Smooth muscle cell (in vitro differentiated cells): Measurements from ENCODE around the gene MREG. TPM values are rescaled to one million over a fixed set of nuclear protein-coding genes. Genes with fewer than 3 reads are reported as not detected.
A peak's percentile ranks its signal among the peaks of the same experiment; 100 is the strongest.

ENCODE experiments used
- DNase-seq: peaks from one replicate; lab custom pipeline; 2025; ENCODE audit not compliant: unreplicated experiment; lab: John Stamatoyannopoulos, UW
- H2AFZ ChIP-seq: fragments of 200-600 bp; sonication (generic); 2 replicates; pipeline ENCODE4 v1.6.0; 2016; ENCODE audit warnings: antibody characterized with exemption, low read depth, mild to moderate bottlenecking
- H3F3A ChIP-seq: fragments of 200-600 bp; sonication (generic); 2 replicates; pipeline ENCODE4 v1.6.0; 2017; ENCODE audit warnings: antibody characterized with exemption, low read depth
- H3K27ac ChIP-seq: fragments of 200-600 bp; sonication (generic); 2 replicates; pipeline ENCODE4 v1.5.1; 2016; ENCODE audit warnings: low read depth, mild to moderate bottlenecking
- H3K27me3 ChIP-seq: fragments of 200-600 bp; sonication (generic); 2 replicates; pipeline ENCODE4 v1.6.1; 2016; ENCODE audit warnings: low read depth, mild to moderate bottlenecking
- H3K36me3 ChIP-seq: fragments of 200-600 bp; sonication (generic); 2 replicates; pipeline ENCODE4 v1.5.1; 2016; ENCODE audit warnings: low read depth
- H3K4me1 ChIP-seq: fragments of 200-600 bp; sonication (generic); 2 replicates; pipeline ENCODE4 v1.5.1; 2016; ENCODE audit warnings: low read depth
- H3K4me2 ChIP-seq: fragments of 200-600 bp; sonication (generic); 2 replicates; pipeline ENCODE4 v1.6.0; 2016; ENCODE audit warnings: mild to moderate bottlenecking
- H3K4me3 ChIP-seq: fragments of 200-600 bp; sonication (generic); 2 replicates; pipeline ENCODE4 v1.5.1; 2016; ENCODE audit warnings: mild to moderate bottlenecking
- H3K79me2 ChIP-seq: fragments of 200-600 bp; sonication (generic); 2 replicates; pipeline ENCODE4 v1.6.0; 2016; ENCODE audit warnings: low read depth, mild to moderate bottlenecking
- H3K9ac ChIP-seq: fragments of 200-600 bp; sonication (generic); 2 replicates; pipeline ENCODE4 v1.6.0; 2016; ENCODE audit warnings: low read depth
- H3K9me3 ChIP-seq: fragments of 200-600 bp; sonication (generic); replicated peaks from 2 replicates; pipeline ENCODE4 v1.5.1; 2016; ENCODE audit warnings: low read depth
- H4K20me1 ChIP-seq: fragments of 200-600 bp; sonication (generic); 2 replicates; pipeline ENCODE4 v1.6.0; 2016; ENCODE audit warnings: low read depth
- WGBS: methylation state at CpG from one replicate; pipeline ENCODE4 v1.1.7; 2016; ENCODE audit warnings: low lambda C conversion rate; 5-methylcytosine and 5-hydroxymethylcytosine counted together
- polyA plus RNA-seq: library from polyadenylated mRNA; unstranded; fragments of >200 nt; fragmentation: Nextera tagmentation; extraction: Ambion mirVana; gene quantifications from 2 replicates; pipeline ENCODE4 v1.2.1, GENCODE V29; 2016
- total RNA-seq: library from RNA; depleted of rRNA; stranded (reverse); fragments of >200 nt; gene quantifications from 2 replicates; pipeline ENCODE4 v1.2.3, GENCODE V29; 2014
- TF ChIP-seq, protein P1 (sequence below): fragments of 200-600 bp; sonication (generic); IDR thresholded peaks from 2 replicates; pipeline ENCODE4 v1.5.1; 2017; ENCODE audit warnings: borderline replicate concordance, mild to moderate bottlenecking, antibody characterized with exemption; ENCODE audit not compliant: insufficient read depth, poor library complexity, severe bottlenecking

The MREG gene, protein sequence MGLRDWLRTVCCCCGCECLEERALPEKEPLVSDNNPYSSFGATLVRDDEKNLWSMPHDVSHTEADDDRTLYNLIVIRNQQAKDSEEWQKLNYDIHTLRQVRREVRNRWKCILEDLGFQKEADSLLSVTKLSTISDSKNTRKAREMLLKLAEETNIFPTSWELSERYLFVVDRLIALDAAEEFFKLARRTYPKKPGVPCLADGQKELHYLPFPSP
- 5.5 and 5.7 TPM in 2 replicates for total RNA-seq
- 1.8 and 2.3 TPM in 2 replicates for polyA plus RNA-seq

DNA sequence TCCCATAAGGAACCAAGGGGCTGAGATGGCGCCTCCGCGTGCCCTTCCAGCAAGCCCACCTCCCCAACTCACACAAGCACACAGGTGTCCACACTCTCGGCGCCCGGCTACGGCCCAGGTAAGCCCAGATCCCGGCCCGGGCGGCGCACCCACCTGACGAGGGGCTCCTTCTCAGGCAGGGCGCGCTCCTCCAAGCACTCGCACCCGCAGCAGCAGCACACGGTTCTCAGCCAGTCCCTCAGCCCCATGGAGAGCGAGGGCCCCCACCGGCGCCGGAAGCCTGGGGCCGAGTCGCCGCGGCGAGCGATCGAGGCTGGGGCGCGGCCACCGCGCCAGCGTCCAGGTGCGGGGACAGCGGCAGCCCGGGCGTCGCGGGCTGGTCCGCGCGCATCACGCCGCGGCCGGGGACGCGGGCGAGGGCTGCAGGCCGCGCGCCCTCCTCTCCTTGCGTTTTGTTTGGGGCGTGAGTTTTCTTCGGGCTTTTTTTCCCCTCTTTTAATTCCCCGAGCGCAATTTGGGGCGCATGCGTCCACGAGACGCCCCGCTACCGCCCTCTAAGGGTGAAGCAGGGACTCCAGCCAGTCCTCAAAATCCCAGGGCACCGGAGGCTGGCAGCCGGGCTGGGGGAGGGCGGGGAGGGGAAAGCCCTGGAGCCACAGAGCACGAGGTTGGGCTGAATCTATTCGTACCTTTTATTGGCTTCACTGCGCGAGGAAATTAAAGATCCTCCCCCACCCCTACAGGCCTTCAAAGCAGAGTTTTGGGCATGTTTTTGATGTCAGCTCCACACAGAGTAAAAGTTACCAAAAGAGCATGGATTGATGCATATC, at the start of gene MREG:
Gene MREG, minus strand, starts transcription at position 472 of the 830 bp plus-strand sequence. Its CDS starts 224 bp downstream, at position 248.
- Histone ChIP-seq H3K9me3 (no peaks in the 10 kb centered on the region), H3F3A (no peaks in the 10 kb centered on the region), H3K9ac (peak within 1 kb of the TSS; percentile 65), H3K4me1 (peaks cover 5% of the 10 kb centered on the region), H4K20me1 (no peaks in the 10 kb centered on the region), H3K27ac (peak within 1 kb of the TSS; percentile 5), H3K79me2 (no peaks in the 10 kb centered on the region), H3K4me2 (peak within 1 kb of the TSS; percentile 99), H3K27me3 (no peaks in the 10 kb centered on the region), H2AFZ (peak within 1 kb of the TSS; percentile 96), H3K4me3 (peak within 1 kb of the TSS; percentile 81), H3K36me3 (no peaks in the 10 kb centered on the region)
- TF ChIP-seq, protein P1, sequence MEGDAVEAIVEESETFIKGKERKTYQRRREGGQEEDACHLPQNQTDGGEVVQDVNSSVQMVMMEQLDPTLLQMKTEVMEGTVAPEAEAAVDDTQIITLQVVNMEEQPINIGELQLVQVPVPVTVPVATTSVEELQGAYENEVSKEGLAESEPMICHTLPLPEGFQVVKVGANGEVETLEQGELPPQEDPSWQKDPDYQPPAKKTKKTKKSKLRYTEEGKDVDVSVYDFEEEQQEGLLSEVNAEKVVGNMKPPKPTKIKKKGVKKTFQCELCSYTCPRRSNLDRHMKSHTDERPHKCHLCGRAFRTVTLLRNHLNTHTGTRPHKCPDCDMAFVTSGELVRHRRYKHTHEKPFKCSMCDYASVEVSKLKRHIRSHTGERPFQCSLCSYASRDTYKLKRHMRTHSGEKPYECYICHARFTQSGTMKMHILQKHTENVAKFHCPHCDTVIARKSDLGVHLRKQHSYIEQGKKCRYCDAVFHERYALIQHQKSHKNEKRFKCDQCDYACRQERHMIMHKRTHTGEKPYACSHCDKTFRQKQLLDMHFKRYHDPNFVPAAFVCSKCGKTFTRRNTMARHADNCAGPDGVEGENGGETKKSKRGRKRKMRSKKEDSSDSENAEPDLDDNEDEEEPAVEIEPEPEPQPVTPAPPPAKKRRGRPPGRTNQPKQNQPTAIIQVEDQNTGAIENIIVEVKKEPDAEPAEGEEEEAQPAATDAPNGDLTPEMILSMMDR = peak; percentile 69
- 1% methylated on average over 70 of the region's 70 CpGs for WGBS
- peak; percentile 36 for DNase-seq

DNA sequence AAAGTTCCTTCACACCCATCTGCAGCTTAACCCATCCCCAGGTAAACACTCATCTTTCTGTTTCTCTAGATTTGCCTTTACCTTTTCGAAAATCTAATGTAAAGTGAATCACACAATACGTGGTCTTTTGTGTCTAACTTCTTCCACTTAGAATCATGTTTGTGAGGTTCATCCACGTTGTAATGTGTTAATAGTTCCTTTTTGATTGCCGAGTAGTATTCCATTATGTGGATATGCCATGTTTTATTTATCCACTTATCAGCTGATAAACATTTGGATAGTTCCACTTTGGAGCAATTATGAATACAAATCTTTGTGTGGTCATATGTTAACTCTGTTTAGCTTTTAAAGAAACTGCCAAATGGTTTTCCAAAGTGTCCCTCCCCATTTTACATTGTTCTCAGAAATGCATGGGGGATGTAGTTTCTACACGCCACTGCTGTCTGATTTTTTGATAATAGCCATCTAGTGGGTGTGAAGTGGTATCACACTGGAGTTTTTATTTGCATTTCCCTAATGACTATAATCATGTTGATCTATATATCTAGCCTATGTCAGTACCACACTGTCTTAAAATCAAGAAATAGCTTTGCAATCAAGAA, 46.0 kb upstream of the MREG start:
- TF ChIP-seq, protein P1 = no peak
- Histone ChIP-seq H3K79me2 (no peaks in the 10 kb centered on the region), H3K4me2 (no peak overlapping the region), H2AFZ (no peak overlapping the region), H3K36me3 (no peaks in the 10 kb centered on the region), H3K9ac (no peak overlapping the region), H3F3A (peaks cover 5% of the 10 kb centered on the region), H3K4me3 (no peak overlapping the region), H3K4me1 (no peaks in the 10 kb centered on the region), H4K20me1 (no peaks in the 10 kb centered on the region), H3K27ac (no peak overlapping the region), H3K27me3 (no peaks in the 10 kb centered on the region), H3K9me3 (no peaks in the 10 kb centered on the region)
- DNase-seq = no peak
- WGBS = 95% methylated on average over 5 of the region's 5 CpGs

DNA sequence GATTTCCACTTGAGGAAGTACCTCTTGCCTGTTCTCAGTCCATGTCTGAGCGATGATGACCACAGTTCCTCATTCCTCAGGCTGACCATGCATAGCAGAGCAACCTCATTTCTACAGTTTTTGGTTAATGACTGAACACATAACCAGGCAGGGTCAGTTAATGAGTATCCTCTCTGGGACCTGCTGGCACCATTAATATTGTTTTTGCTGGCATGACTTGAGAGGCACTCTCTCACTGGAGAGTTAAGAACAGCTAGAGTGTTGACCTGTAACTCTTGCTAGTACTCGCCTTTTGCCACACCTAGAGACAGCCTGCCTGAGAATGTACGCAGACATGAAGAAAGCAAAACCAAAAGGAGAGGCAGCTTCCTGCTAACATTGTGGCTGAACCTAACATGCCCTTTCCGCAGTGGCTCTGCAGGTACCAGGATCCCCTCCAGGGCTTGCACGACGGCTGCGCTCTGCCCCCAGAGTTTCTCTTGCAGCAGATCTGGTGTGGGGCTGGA, 44.4 kb upstream of the MREG start:
- H3K4me2 ChIP-seq = no peak overlapping the region
- TF ChIP-seq, protein P1 = no peak
- DNase-seq = no peak
- WGBS = 85% methylated on average over 7 of the region's 7 CpGs
- no peaks in the 10 kb centered on the region for H3K9me3 ChIP-seq
- no peaks in the 10 kb centered on the region for H3K27me3 ChIP-seq
- no peak overlapping the region for H3K9ac ChIP-seq
- H4K20me1 ChIP-seq = no peaks in the 10 kb centered on the region
- no peaks in the 10 kb centered on the region for H3K4me1 ChIP-seq
- peaks cover 5% of the 10 kb centered on the region for H3F3A ChIP-seq
- H3K79me2 ChIP-seq = no peaks in the 10 kb centered on the region
- H3K27ac ChIP-seq = no peak overlapping the region
- no peak overlapping the region for H2AFZ ChIP-seq
- no peaks in the 10 kb centered on the region for H3K36me3 ChIP-seq
- no peak overlapping the region for H3K4me3 ChIP-seq
